Activated CD8-positive, alpha-beta memory T cell treated with anti-CD3 and anti-CD28 coated beads, Interleukin-2, amount 50 U/mL, for 24 hours (primary cell): Measurements from ENCODE around the gene CFAP107.

Experiments
- DNase-seq: peaks from one replicate; pipeline ENCODE4 v3.0.0-alpha.2; 2020; ENCODE audit errors: extremely low read depth

The CFAP107 gene

GRCh38 chr1:12741946-12742345 is 4.1 kb upstream of the CFAP107 start:
- DNase-seq = no peak

- no peak for DNase-seq
Observed at GRCh38 chr1:12745126-12745991, 641 bp upstream of the CFAP107 start.

GRCh38 chr1:12748778-12749355 is 2.9 kb downstream of the CFAP107 start:
- no peak for DNase-seq

- DNase-seq = no peak
Observed at GRCh38 chr1:12754738-12755137, 8.7 kb downstream of the CFAP107 start.

- DNase-seq = no peak
Observed at GRCh38 chr1:12756273-12756672, 10.3 kb downstream of the CFAP107 start.

GRCh38 chr1:12756768-12757413 is 10.9 kb downstream of the CFAP107 start:
- no peak for DNase-seq

- DNase-seq = no peak
Observed at GRCh38 chr1:12757836-12758235, 11.8 kb downstream of the CFAP107 start.

GRCh38 chr1:12760256-12760795 is 14.3 kb downstream of the CFAP107 start:
- DNase-seq = no peak

- no peak for DNase-seq
Observed at GRCh38 chr1:12761781-12762180, 15.8 kb downstream of the CFAP107 start.

- DNase-seq = no peak
Observed at GRCh38 chr1:12762766-12763165, 16.8 kb downstream of the CFAP107 start.

- DNase-seq = no peak
Observed at GRCh38 chr1:12763479-12763878, 17.5 kb downstream of the CFAP107 start.

- DNase-seq = no peak
Observed at GRCh38 chr1:12764016-12764415, 18.0 kb downstream of the CFAP107 start.

- no peak for DNase-seq
Observed at GRCh38 chr1:12769031-12769430, 23.0 kb downstream of the CFAP107 start.

- DNase-seq = no peak
Observed at GRCh38 chr1:12769976-12770505, 24.0 kb downstream of the CFAP107 start.

GRCh38 chr1:12770620-12771019 is 24.6 kb downstream of the CFAP107 start:
- no peak for DNase-seq

- DNase-seq = no peak
Observed at GRCh38 chr1:12771186-12771585, 25.2 kb downstream of the CFAP107 start.

- no peak for DNase-seq
Observed at GRCh38 chr1:12772520-12772919, 26.5 kb downstream of the CFAP107 start.

GRCh38 chr1:12773438-12773837 is 27.4 kb downstream of the CFAP107 start, which contains the start of gene PRAMEF12:
Gene PRAMEF12 (plus strand): TSS chr1:12773738. CDS start chr1:12774868, 1,130 bp downstream.
- DNase-seq = no peak

GRCh38 chr1:12774801-12775345 is 28.9 kb downstream of the CFAP107 start:
- DNase-seq = no peak

- DNase-seq = no peak
Observed at GRCh38 chr1:12775443-12775842, 29.4 kb downstream of the CFAP107 start.

- no peak for DNase-seq
Observed at GRCh38 chr1:12776801-12777557, 31.0 kb downstream of the CFAP107 start.
